Upper lobe of right lung (tissue), 1 donor: ENCODE results near the gene NLGN1. TPM values are rescaled to one million over a fixed set of nuclear protein-coding genes. Genes with fewer than 3 reads are reported as not detected.
"Not testable (repeated sequence)": the region's sequence is repeated elsewhere in the genome, so short reads cannot be mapped to it uniquely, and the experiment has no call there.

Experiments used
- ATAC-seq: fragments of 200-7000 bp; cut with Tn5 transposase; one replicate; pipeline ENCODE4 v1.9.1; 2020; ENCODE audit warnings: mild to moderate bottlenecking, moderate library complexity
- DNase-seq: peaks from one replicate; pipeline ENCODE4 v3.0.0-alpha.2; 2020
- H3K27ac ChIP-seq: fragments of 200-600 bp; one replicate; pipeline ENCODE4 v1.8.0; 2022
- H3K27me3 ChIP-seq: fragments of 200-600 bp; one replicate; pipeline ENCODE4 v1.8.0; 2022; ENCODE audit warnings: mild to moderate bottlenecking
- H3K36me3 ChIP-seq: fragments of 200-600 bp; one replicate; pipeline ENCODE4 v1.8.0; 2022
- H3K4me1 ChIP-seq: fragments of 200-600 bp; one replicate; pipeline ENCODE4 v1.8.0; 2022
- H3K4me3 ChIP-seq: fragments of 200-600 bp; one replicate; pipeline ENCODE4 v1.8.0; 2022; ENCODE audit warnings: mild to moderate bottlenecking
- H3K9me3 ChIP-seq: fragments of 200-600 bp; one replicate; pipeline ENCODE4 v1.8.0; 2022
- CTCF ChIP-seq: fragments of 200-600 bp; IDR thresholded peaks from one replicate; pipeline ENCODE4 v1.8.0; 2022; ENCODE audit warnings: antibody characterized with exemption
- intact Hi-C: fragments of 100-400 bp; cut with DNase I; formaldehyde crosslinking; loops from one replicate; pipeline ENCODE4 v1.11.0; 2022
- total RNA-seq: library from RNA; stranded (reverse); fragmentation: NEBNext Ultra II Directional; extraction: Animal tissue kit (Norgen Biotek cat#: 25700); gene quantifications from one replicate; pipeline ENCODE4 v1.2.1, GENCODE V29; 2021
- donor health status: DM: no; HTN: yes; CAD: no; lungs with severe emphysema.

Gene NLGN1
- total RNA-seq, 1 donor from 2014 or later = 3.3 TPM

- no peak for TF ChIP-seq CTCF
- Histone ChIP-seq H3K36me3 (no peaks in the 10 kb centered on the region), H3K4me1 (peaks cover 4% of the 10 kb centered on the region), H3K4me3 (no peak overlapping the region), H3K27me3 (peaks cover 9% of the 10 kb centered on the region), H3K27ac (no peak overlapping the region), H3K9me3 (no peaks in the 10 kb centered on the region)
- intact Hi-C loops = no loop called here
- DNase-seq = no peak
- ATAC-seq = no peak
These were observed 191.6 kb downstream of the NLGN1 start for GRCh38 chr3:173589116-173589515.

GRCh38 chr3:173591401-173591800, 193.9 kb downstream of the NLGN1 start:
- ATAC-seq = no peak
- H3K4me1 ChIP-seq = no peaks in the 10 kb centered on the region
- no peaks in the 10 kb centered on the region for H3K27me3 ChIP-seq
- intact Hi-C loops = no loop called here
- H3K36me3 ChIP-seq = no peaks in the 10 kb centered on the region
- TF ChIP-seq CTCF = no peak
- H3K4me3 ChIP-seq = no peak overlapping the region
- no peak overlapping the region for H3K27ac ChIP-seq
- no peak for DNase-seq
- H3K9me3 ChIP-seq = no peaks in the 10 kb centered on the region

- H3K4me1 ChIP-seq, DNase-seq, H3K4me3 ChIP-seq, ATAC-seq, H3K27ac ChIP-seq, H3K9me3 ChIP-seq, intact Hi-C loops, H3K27me3 ChIP-seq, H3K36me3 ChIP-seq: not testable (repeated sequence)
These were observed 197.3 kb downstream of the NLGN1 start for GRCh38 chr3:173594881-173595280.

- ATAC-seq = peak; percentile 57
- DNase-seq = no peak
- Histone ChIP-seq H3K4me3 (no peak overlapping the region), H3K27ac (no peak overlapping the region), H3K36me3 (no peaks in the 10 kb centered on the region), H3K27me3 (no peaks in the 10 kb centered on the region), H3K9me3 (no peaks in the 10 kb centered on the region), H3K4me1 (no peaks in the 10 kb centered on the region)
- TF ChIP-seq CTCF = no peak
- intact Hi-C loops = no loop called here
These were observed 202.1 kb downstream of the NLGN1 start for GRCh38 chr3:173599673-173600072.

- DNase-seq = no peak
- TF ChIP-seq CTCF = no peak
- Histone ChIP-seq H3K27ac (no peak overlapping the region), H3K36me3 (no peaks in the 10 kb centered on the region), H3K4me1 (no peaks in the 10 kb centered on the region), H3K27me3 (no peaks in the 10 kb centered on the region), H3K4me3 (no peak overlapping the region), H3K9me3 (no peaks in the 10 kb centered on the region)
- intact Hi-C loops = no loop called here
- no peak for ATAC-seq
These were observed 217.0 kb downstream of the NLGN1 start for GRCh38 chr3:173614522-173614921.

GRCh38 chr3:173615661-173616060, 218.1 kb downstream of the NLGN1 start:
- Histone ChIP-seq H3K4me3 (no peak overlapping the region), H3K27ac (no peak overlapping the region), H3K9me3 (no peaks in the 10 kb centered on the region), H3K27me3 (no peaks in the 10 kb centered on the region), H3K4me1 (no peaks in the 10 kb centered on the region), H3K36me3 (no peaks in the 10 kb centered on the region)
- TF ChIP-seq CTCF = no peak
- ATAC-seq (no peak), DNase-seq (no peak)
- intact Hi-C loops = no loop called here
